GM18909 (cell line): ENCODE results near the gene GBGT1.
A peak's percentile ranks its signal among the peaks of the same experiment; 100 is the strongest.

ENCODE experiments used
- ATAC-seq: cut with Tn5 transposase; IDR thresholded peaks from one replicate; pipeline ENCODE4 v1.9.1; 2021; ENCODE audit warnings: mild to moderate bottlenecking; ENCODE audit not compliant: unreplicated experiment, poor library complexity

The GBGT1 gene

GRCh38 chr9:133117271-133118178 is 46.2 kb downstream of the GBGT1 start:
- no peak for ATAC-seq

- no peak for ATAC-seq
These were observed 47.1 kb downstream of the GBGT1 start for GRCh38 chr9:133116346-133117231.

GRCh38 chr9:133115604-133116345 is 47.9 kb downstream of the GBGT1 start:
- ATAC-seq = peak; percentile 64

GRCh38 chr9:133114886-133115603 is 48.7 kb downstream of the GBGT1 start:
- no peak for ATAC-seq

GRCh38 chr9:133113949-133114885 is 49.5 kb downstream of the GBGT1 start:
- ATAC-seq = no peak

GRCh38 chr9:133113163-133113948 is 50.4 kb downstream of the GBGT1 start:
- no peak for ATAC-seq

- ATAC-seq = no peak
These were observed 51.1 kb downstream of the GBGT1 start for GRCh38 chr9:133112663-133113026.

- ATAC-seq = no peak
These were observed 51.7 kb downstream of the GBGT1 start for GRCh38 chr9:133111808-133112662.

- ATAC-seq = no peak
These were observed 53.6 kb downstream of the GBGT1 start for GRCh38 chr9:133109931-133110650.

- ATAC-seq = no peak
These were observed 54.7 kb downstream of the GBGT1 start for GRCh38 chr9:133108794-133109641.

GRCh38 chr9:133107961-133108793 is 55.5 kb downstream of the GBGT1 start:
- no peak for ATAC-seq

GRCh38 chr9:133107245-133107722 is 56.4 kb downstream of the GBGT1 start:
- no peak for ATAC-seq

- no peak for ATAC-seq
These were observed 57.0 kb downstream of the GBGT1 start for GRCh38 chr9:133106511-133107244.

GRCh38 chr9:133105461-133105770 is 58.3 kb downstream of the GBGT1 start:
- no peak for ATAC-seq
